HCT116 (cell line): ENCODE results near the gene WNT3A. TPM values are rescaled to one million over a fixed set of nuclear protein-coding genes. Genes with fewer than 3 reads are reported as not detected.

Experiments used
- ATAC-seq: fragments of 200-7000 bp; cut with Tn5 transposase; 2 replicates; pipeline ENCODE4 v1.9.1; 2020; ENCODE audit warnings: mild to moderate bottlenecking, moderate library complexity
- BruUV-seq: library from RNA; stranded (reverse); fragments of 400-500 nt; replicated peaks from 2 replicates; lab custom pipeline; 2021; lab: Mats Ljungman, UMichigan
- CTCF ChIA-PET: fragments of 300-600 bp; sonication (Branson Sonifier 250); formaldehyde crosslinking; loops from one replicate; lab custom pipeline; 2021; ENCODE audit warnings: antibody characterized with exemption; lab: Charles Lee
- POLR2A ChIA-PET: fragments of 300-600, 350-600 bp; sonication (Branson Sonifier 250); formaldehyde crosslinking; loops from one replicate; lab custom pipeline; 2021; ENCODE audit warnings: antibody characterized with exemption; lab: Charles Lee
- RAD21 ChIA-PET, 2 experiments: fragments of 300-600 bp; sonication (Branson Sonifier 250); formaldehyde crosslinking; loops; one replicate each; lab custom pipeline; 2023; ENCODE audit warnings: low total read pairs in 2 of 2; ENCODE audit not compliant: uncharacterized antibody in 2 of 2, unreplicated experiment in 2 of 2, low non-redundant PET in 1 of 2; lab: Charles Lee
- DNase-seq: peaks from one replicate; pipeline ENCODE4 v3.0.0-alpha.2; 2010; ENCODE audit warnings: low read depth, low spot score
- H2AFZ ChIP-seq: fragments of 200-600 bp; shearing (Covaris generic), sonication (generic); 2 replicates; pipeline ENCODE4 v1.6.1; 2017; ENCODE audit warnings: low read depth, mixed run types, mixed read lengths, antibody characterized with exemption, low read length; ENCODE audit not compliant: poor library complexity, severe bottlenecking
- H3K27ac ChIP-seq: 2 replicates; pipeline ENCODE4 v1.5.1; 2012; ENCODE audit warnings: low read depth, low read length
- H3K27me3 ChIP-seq: fragments of 200-600 bp; sonication (generic); 2 replicates; pipeline ENCODE4 v1.6.1; 2016; ENCODE audit warnings: mixed run types, low read length, mixed read lengths; ENCODE audit not compliant: insufficient read depth
- H3K36me3 ChIP-seq, 2 experiments: fragments of 200-500 bp in 1 of 2; fragments of 200-600 bp in 1 of 2; sonication (Bioruptor generic) in 1 of 2; sonication (generic) in 1 of 2; 2 replicates each; pipeline versions ENCODE4 v1.5.1 to v1.6.1; 2014 to 2016; ENCODE audit warnings: low read length in 2 of 2, inconsistent platforms in 1 of 2, mixed read lengths in 1 of 2, mixed run types in 1 of 2; ENCODE audit not compliant: insufficient read depth in 2 of 2, control insufficient read depth in 1 of 2
- H3K4me1 ChIP-seq, 2 experiments: fragments of 200-600 bp in 1 of 2; sonication (generic) in 1 of 2; 2 replicates each; pipeline versions ENCODE4 v1.5.1 to v1.6.1; 2012 to 2017; ENCODE audit warnings: low read length in 2 of 2, inconsistent platforms in 1 of 2, mild to moderate bottlenecking in 1 of 2, mixed read lengths in 1 of 2, mixed run types in 1 of 2, moderate library complexity in 1 of 2; ENCODE audit not compliant: insufficient read depth in 2 of 2, control insufficient read depth in 1 of 2
- H3K4me2 ChIP-seq: fragments of 200-600 bp; sonication (generic); 2 replicates; pipeline ENCODE4 v1.6.1; 2017; ENCODE audit warnings: mixed run types, low read length, mixed read lengths
- H3K4me3 ChIP-seq, 2 experiments: fragments of 200-600 bp in 1 of 2; sonication (generic) in 1 of 2; replicated peaks in 1 of 2; 2 replicates each; pipeline ENCODE4 v1.5.1; 2011 to 2016; ENCODE audit warnings: low read length in 2 of 2, control low read depth in 1 of 2, low read depth in 1 of 2, mild to moderate bottlenecking in 1 of 2, mixed read lengths in 1 of 2, mixed run types in 1 of 2
- H3K79me2 ChIP-seq: fragments of 200-600 bp; sonication (generic); 2 replicates; pipeline ENCODE4 v1.6.1; 2017; ENCODE audit warnings: mild to moderate bottlenecking, mixed run types, low read length, moderate library complexity, mixed read lengths; ENCODE audit not compliant: insufficient read depth
- H3K9ac ChIP-seq: fragments of 200-600 bp; sonication (generic); 2 replicates; pipeline ENCODE4 v1.6.1; 2016; ENCODE audit warnings: low read length, mixed read lengths
- H3K9me2 ChIP-seq: fragments of 200-600 bp; sonication (generic), shearing (Covaris generic); 2 replicates; pipeline ENCODE4 v1.6.1; 2017; ENCODE audit warnings: mixed run types, mild to moderate bottlenecking, moderate library complexity; ENCODE audit not compliant: insufficient read depth
- H3K9me3 ChIP-seq, 2 experiments: fragments of 200-500 bp in 1 of 2; fragments of 200-600 bp in 1 of 2; sonication (Bioruptor generic) in 1 of 2; sonication (generic) in 1 of 2; 2 replicates each; pipeline ENCODE4 v1.6.1; 2014 to 2017; ENCODE audit warnings: low read length in 2 of 2, mixed read lengths in 2 of 2, inconsistent platforms in 1 of 2, low read depth in 1 of 2, mild to moderate bottlenecking in 1 of 2, mixed run types in 1 of 2, moderate library complexity in 1 of 2; ENCODE audit not compliant: control insufficient read depth in 1 of 2, insufficient read depth in 1 of 2
- H4K20me1 ChIP-seq: fragments of 200-600 bp; sonication (generic), shearing (Covaris generic); 2 replicates; pipeline ENCODE4 v1.6.1; 2017; ENCODE audit warnings: mixed run types, mild to moderate bottlenecking, moderate library complexity; ENCODE audit not compliant: insufficient read depth
- EZH2 ChIP-seq: fragments of 200-600 bp; sonication (generic); IDR thresholded peaks from 2 replicates; pipeline ENCODE4 v1.6.1; 2017; ENCODE audit warnings: antibody characterized with exemption, mixed run types
- EZH2phosphoT487 ChIP-seq: fragments of 200-600 bp; IDR thresholded peaks from 2 replicates; pipeline ENCODE4 v1.6.1; 2018; ENCODE audit warnings: antibody characterized with exemption, borderline replicate concordance
- JUND ChIP-seq: IDR thresholded peaks from 2 replicates; pipeline ENCODE4 v1.6.1; 2012
- POLR2A ChIP-seq: IDR thresholded peaks from 2 replicates; pipeline ENCODE4 v1.7.0; 2011; ENCODE audit warnings: borderline replicate concordance; ENCODE audit not compliant: insufficient read depth, insufficient read length; ENCODE audit errors: extremely low read depth
- POLR2AphosphoS5 ChIP-seq: IDR thresholded peaks from 2 replicates; pipeline ENCODE4 v1.6.1; 2011; ENCODE audit warnings: mild to moderate bottlenecking, low read depth, low read length, moderate library complexity
- RAD21 ChIP-seq: IDR thresholded peaks from 2 replicates; pipeline ENCODE4 v1.6.1; 2012; ENCODE audit warnings: low read depth, mild to moderate bottlenecking
- SRF ChIP-seq: IDR thresholded peaks from 2 replicates; pipeline ENCODE4 v1.6.1; 2012; ENCODE audit warnings: low read depth
- TCF7L2 ChIP-seq: IDR thresholded peaks from 2 replicates; pipeline ENCODE4 v1.7.0; 2011; ENCODE audit warnings: borderline replicate concordance, inconsistent platforms; ENCODE audit not compliant: insufficient read depth, insufficient read length; ENCODE audit errors: extremely low read depth
- YY1 ChIP-seq: IDR thresholded peaks from 2 replicates; pipeline ENCODE4 v1.6.1; 2011; ENCODE audit warnings: low read length, low read depth, moderate library complexity, mild to moderate bottlenecking; ENCODE audit not compliant: insufficient replicate concordance; ENCODE audit errors: extremely low read depth
- ZFX ChIP-seq: fragments of 450-650 bp; IDR thresholded peaks from 2 replicates; pipeline ENCODE4 v1.6.1; 2017
- ZNF274 ChIP-seq: fragments of 200-500 bp; sonication (Bioruptor generic); IDR thresholded peaks from 2 replicates; pipeline ENCODE4 v1.6.1; 2014; ENCODE audit warnings: mild to moderate bottlenecking, low read depth, low read length, inconsistent platforms
- intact Hi-C: fragments of 100-400 bp; cut with micrococcal nuclease; formaldehyde crosslinking; loops from 2 replicates; pipeline ENCODE4 v1.10.0; 2022
- total RNA-seq: library from RNA; stranded (reverse); gene quantifications from one replicate; pipeline ENCODE4 v1.2.1, GENCODE V29; 2021; ENCODE audit not compliant: unreplicated experiment
- TF ChIP-seq, protein P1 (sequence below): IDR thresholded peaks from 2 replicates; pipeline ENCODE4 v1.6.1; 2012
- TF ChIP-seq, protein P2 (sequence below): IDR thresholded peaks from 2 replicates; pipeline ENCODE4 v1.6.1; 2012; ENCODE audit warnings: low read depth

The WNT3A gene
- total RNA-seq, 1 experiment from 2014 or later, result 3.7 TPM

DNA sequence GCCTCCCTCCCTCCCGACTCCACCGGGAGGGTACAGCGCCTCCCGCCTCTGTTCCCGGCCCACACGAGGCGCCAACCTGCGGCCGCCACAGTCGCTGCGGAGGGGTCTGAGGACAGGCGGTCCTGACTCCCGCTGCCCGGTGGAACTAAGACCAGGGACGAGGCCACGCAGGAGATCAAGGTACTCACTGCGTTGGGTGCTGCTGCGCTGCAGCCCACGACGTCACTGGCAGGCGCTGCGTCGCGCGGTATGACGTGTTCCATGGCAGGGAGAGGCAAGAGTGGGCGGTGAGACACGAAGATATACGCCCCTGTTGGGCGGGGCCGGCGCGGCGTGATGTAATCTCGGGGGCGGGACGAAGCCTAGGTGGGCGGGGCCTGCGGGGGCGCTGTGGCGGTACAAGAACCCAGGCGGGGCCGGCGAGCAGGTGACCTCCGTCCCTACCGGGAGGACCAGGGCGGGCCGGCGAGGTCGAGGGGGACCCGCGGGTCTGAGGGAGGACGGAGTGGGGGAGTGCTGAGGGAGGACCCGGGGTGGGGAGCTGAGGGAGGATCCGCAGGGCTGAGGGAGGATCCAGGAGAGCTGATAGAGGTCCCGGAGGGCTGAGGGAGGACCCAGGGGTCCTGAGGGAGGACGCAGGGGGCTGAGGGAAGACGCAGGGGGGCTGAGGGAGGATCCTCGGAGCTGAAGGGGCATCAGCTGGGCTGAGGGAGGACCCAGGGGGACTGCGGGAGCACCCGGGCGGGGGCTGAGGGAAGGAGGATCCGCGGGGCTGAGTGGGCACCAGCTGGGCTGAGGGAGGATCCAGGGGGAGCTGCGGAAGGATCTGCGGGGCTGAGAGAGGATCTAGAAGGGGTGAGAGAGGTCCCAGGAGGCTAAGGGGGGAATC lies 102.5 kb downstream of the WNT3A start, which contains the start of gene MRPL55:
TSS of gene MRPL55 (minus strand) at position 227 of the 889 bp plus-strand sequence. CDS start 1,039 bp downstream, outside the sequence.
- peak within 1 kb of the TSS; percentile 57 for H3K27ac ChIP-seq

DNA sequence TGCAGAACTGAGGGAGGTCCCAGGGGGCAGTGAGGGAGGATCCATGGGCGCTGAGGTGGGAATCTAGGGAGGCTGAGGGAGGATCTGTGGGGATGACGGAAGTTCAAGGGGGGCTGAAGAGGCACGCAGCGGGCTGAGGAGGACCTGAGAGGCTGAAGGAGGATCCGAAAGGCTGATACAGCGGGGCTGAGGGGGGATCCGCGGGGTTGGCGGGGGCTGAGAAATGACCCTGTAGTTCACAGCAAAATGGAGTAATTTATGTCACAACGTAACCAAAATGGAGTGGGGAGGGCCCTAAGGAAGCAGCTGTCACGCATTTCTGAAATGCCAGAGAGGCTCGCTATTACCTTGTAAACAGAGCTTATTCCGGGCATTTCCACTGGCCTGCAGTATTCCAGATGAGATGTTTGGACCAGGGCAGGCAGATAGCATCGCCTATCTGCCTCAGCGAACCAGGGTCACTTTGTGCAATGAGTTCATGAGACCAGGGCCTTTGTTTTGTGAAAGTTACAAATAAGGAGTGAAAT lies 103.2 kb downstream of the WNT3A start:
- ATAC-seq (no peak), DNase-seq (no peak)
- POLR2A ChIA-PET, result interaction anchor here (0.8 kb wide), 1 partner anchor 21 kb away, joined by 6 read pairs; no protein-coding TSS in a partner anchor
- Histone ChIP-seq H3K4me1 (peaks cover 4 to 14% of the 10 kb centered on the region in 2 experiments; a peak in 3 of 4 replicates), H3K27me3 (no peaks in the 10 kb centered on the region), H3K36me3 (peaks cover 0 to 14% of the 10 kb centered on the region in 2 experiments; a peak in 1 of 4 replicates), H4K20me1 (no peaks in the 10 kb centered on the region), H3K9me2 (no peaks in the 10 kb centered on the region), H3K9me3 (no peaks in the 10 kb centered on the region), H3K4me2 (peak overlapping the region; percentile 99), H3K79me2 (peaks cover 25% of the 10 kb centered on the region), H2AFZ (no peak overlapping the region), H3K9ac (peak overlapping the region; percentile 97), H3K4me3 (peak overlapping the region; percentile 97 to 98), H3K27ac (peak overlapping the region; percentile 53; the same call in 1 of the 2 replicates)
- RAD21 ChIA-PET, result no interaction called here
- intact Hi-C loops, result loop anchor here (2.0 kb wide), 1 partner anchor 31 kb away; the partner anchor contains the start of gene GUK1
- CTCF ChIA-PET, result interaction anchor here (0.5 to 1.7 kb wide), 2 partner anchors 21 to 362 kb away, joined by 3 to 6 read pairs; no protein-coding TSS in a partner anchor
- BruUV-seq, result TSS peak; percentile 46
- TF ChIP-seq, protein P1, sequence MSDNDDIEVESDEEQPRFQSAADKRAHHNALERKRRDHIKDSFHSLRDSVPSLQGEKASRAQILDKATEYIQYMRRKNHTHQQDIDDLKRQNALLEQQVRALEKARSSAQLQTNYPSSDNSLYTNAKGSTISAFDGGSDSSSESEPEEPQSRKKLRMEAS, result no peak
- TF ChIP-seq EZH2 (no peak), YY1 (no peak), EZH2phosphoT487 (no peak), RAD21 (no peak), POLR2A (no peak), ZNF274 (no peak), JUND (no peak)
- TF ChIP-seq, protein P2, sequence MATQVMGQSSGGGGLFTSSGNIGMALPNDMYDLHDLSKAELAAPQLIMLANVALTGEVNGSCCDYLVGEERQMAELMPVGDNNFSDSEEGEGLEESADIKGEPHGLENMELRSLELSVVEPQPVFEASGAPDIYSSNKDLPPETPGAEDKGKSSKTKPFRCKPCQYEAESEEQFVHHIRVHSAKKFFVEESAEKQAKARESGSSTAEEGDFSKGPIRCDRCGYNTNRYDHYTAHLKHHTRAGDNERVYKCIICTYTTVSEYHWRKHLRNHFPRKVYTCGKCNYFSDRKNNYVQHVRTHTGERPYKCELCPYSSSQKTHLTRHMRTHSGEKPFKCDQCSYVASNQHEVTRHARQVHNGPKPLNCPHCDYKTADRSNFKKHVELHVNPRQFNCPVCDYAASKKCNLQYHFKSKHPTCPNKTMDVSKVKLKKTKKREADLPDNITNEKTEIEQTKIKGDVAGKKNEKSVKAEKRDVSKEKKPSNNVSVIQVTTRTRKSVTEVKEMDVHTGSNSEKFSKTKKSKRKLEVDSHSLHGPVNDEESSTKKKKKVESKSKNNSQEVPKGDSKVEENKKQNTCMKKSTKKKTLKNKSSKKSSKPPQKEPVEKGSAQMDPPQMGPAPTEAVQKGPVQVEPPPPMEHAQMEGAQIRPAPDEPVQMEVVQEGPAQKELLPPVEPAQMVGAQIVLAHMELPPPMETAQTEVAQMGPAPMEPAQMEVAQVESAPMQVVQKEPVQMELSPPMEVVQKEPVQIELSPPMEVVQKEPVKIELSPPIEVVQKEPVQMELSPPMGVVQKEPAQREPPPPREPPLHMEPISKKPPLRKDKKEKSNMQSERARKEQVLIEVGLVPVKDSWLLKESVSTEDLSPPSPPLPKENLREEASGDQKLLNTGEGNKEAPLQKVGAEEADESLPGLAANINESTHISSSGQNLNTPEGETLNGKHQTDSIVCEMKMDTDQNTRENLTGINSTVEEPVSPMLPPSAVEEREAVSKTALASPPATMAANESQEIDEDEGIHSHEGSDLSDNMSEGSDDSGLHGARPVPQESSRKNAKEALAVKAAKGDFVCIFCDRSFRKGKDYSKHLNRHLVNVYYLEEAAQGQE, result no peak

More for the DNA sequence above, 102.5 kb downstream of the WNT3A start, which contains the start of gene MRPL55:
- DNase-seq (peak; percentile 91), ATAC-seq (peak; percentile 91)
- Histone ChIP-seq H3K9me2 (no peaks in the 10 kb centered on the region), H3K4me2 (peak within 1 kb of the TSS; percentile 99), H3K79me2 (peaks cover 25% of the 10 kb centered on the region), H4K20me1 (no peaks in the 10 kb centered on the region), H3K4me1 (peaks cover 4 to 14% of the 10 kb centered on the region in 2 experiments; a peak in 3 of 4 replicates), H3K4me3 (peak within 1 kb of the TSS; percentile 97 to 98), H3K9ac (peak within 1 kb of the TSS; percentile 97), H3K27me3 (no peaks in the 10 kb centered on the region), H2AFZ (no peak within 1 kb of the TSS), H3K36me3 (peaks cover 0 to 14% of the 10 kb centered on the region in 2 experiments; a peak in 1 of 4 replicates), H3K9me3 (no peaks in the 10 kb centered on the region)
- RAD21 ChIA-PET, result no interaction called here
- BruUV-seq, result no TSS peak
- TF ChIP-seq, protein P1, result no peak
- TF ChIP-seq TCF7L2 (peak; percentile 64), ZFX (peak; percentile 51; the same call in 1 of the 2 replicates), YY1 (peak; percentile 78), POLR2AphosphoS5 (peak; percentile 90), SRF (no peak), POLR2A (peak; percentile 72)
- CTCF ChIA-PET, result interaction anchor here (0.5 to 1.7 kb wide), 2 partner anchors 22 to 363 kb away, joined by 3 to 6 read pairs; no protein-coding TSS in a partner anchor
- intact Hi-C loops, result loop anchor here (2.0 kb wide), 1 partner anchor 31 kb away; the partner anchor contains the start of gene GUK1
- POLR2A ChIA-PET, result interaction anchor here (0.8 kb wide), 1 partner anchor 22 kb away, joined by 6 read pairs; no protein-coding TSS in a partner anchor
